Activated CD4-positive, alpha-beta memory T cell treated with anti-CD3 and anti-CD28 coated beads for 36 hours (primary cell): ENCODE data around the gene PRSS35. TPM values are rescaled to one million over a fixed set of nuclear protein-coding genes. Genes with fewer than 3 reads are reported as not detected.

Experiments
- CTCF ChIA-PET: fragments of 350-600 bp; sonication (Branson Sonifier 250); formaldehyde crosslinking; loops from one replicate; lab custom pipeline; 2021; ENCODE audit warnings: antibody characterized with exemption, inconsistent platforms; lab: Charles Lee
- POLR2A ChIA-PET: fragments of 350-600 bp; sonication (Branson Sonifier 250); formaldehyde crosslinking; loops from one replicate; lab custom pipeline; 2021; ENCODE audit warnings: antibody characterized with exemption; lab: Charles Lee
- DNase-seq: peaks from one replicate; pipeline ENCODE4 v3.0.0-alpha.2; 2020
- H3K27ac Mint-ChIP-seq: one replicate; pipeline ENCODE4 v1.8.0; 2021; ENCODE audit warnings: mixed read lengths
- H3K27me3 Mint-ChIP-seq: one replicate; pipeline ENCODE4 v1.8.0; 2021; ENCODE audit warnings: mixed read lengths
- H3K36me3 Mint-ChIP-seq: one replicate; pipeline ENCODE4 v1.8.0; 2021; ENCODE audit warnings: mixed read lengths
- H3K4me1 Mint-ChIP-seq: one replicate; pipeline ENCODE4 v1.8.0; 2021; ENCODE audit warnings: low read depth, mixed read lengths
- H3K4me3 Mint-ChIP-seq: one replicate; pipeline ENCODE4 v1.8.0; 2021; ENCODE audit warnings: mild to moderate bottlenecking, mixed read lengths
- H3K9me3 Mint-ChIP-seq: one replicate; pipeline ENCODE4 v1.8.0; 2021; ENCODE audit warnings: mixed read lengths
- intact Hi-C: fragments of 100-400 bp; cut with micrococcal nuclease; formaldehyde crosslinking; loops from one replicate; pipeline ENCODE4 v1.15.1; 2023
- total RNA-seq, 2 experiments: library from RNA; stranded (reverse); gene quantifications; one replicate each; pipeline ENCODE4 v1.2.3, GENCODE V29; 2021

The PRSS35 gene, protein sequence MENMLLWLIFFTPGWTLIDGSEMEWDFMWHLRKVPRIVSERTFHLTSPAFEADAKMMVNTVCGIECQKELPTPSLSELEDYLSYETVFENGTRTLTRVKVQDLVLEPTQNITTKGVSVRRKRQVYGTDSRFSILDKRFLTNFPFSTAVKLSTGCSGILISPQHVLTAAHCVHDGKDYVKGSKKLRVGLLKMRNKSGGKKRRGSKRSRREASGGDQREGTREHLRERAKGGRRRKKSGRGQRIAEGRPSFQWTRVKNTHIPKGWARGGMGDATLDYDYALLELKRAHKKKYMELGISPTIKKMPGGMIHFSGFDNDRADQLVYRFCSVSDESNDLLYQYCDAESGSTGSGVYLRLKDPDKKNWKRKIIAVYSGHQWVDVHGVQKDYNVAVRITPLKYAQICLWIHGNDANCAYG
- total RNA-seq, result not detected

DNA sequence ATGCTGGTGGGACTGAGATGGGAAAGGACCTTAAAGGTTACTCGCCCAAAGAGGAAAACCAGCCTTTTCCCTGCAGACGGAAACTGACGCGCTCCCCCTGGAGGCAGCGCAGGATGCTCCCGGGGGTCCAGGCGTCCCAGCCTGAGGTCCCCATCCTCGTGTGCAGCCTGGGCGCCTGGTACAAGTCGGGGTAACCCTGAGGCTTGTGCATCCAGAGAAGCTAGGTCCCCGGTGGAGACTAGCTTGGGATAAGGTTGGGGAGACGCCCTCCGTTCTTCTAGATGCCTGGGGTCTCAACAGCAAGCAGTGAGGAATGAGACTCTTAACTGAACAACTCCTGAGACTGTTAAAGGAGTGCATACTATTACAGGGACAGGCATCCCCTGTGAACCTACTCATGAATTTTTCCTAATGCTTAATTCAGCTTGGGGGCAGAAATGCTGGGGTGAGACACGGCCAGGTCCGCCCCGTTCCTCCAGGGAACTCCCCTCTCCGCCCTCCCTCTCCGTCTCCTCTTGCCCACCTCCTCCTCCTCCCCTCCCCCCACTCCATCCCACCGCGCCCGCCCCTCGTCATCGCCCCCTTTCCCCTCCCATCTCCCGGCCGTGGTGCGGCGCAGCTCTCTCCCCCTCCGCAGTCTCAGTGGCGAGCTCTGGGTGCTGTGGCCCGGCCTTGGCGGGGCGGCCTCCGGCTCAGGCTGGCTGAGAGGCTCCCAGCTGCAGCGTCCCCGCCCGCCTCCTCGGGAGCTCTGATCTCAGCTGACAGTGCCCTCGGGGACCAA is at the start of gene PRSS35:
Gene PRSS35 (plus strand): TSS at position 634 of the 781 bp plus-strand sequence. CDS start 10,908 bp downstream, outside the sequence.
- Mint-ChIP-seq H3K4me3 (peak within 1 kb of the TSS; percentile 23), H3K4me1 (peaks cover 5% of the 10 kb centered on the region), H3K27me3 (peaks cover 24% of the 10 kb centered on the region), H3K9me3 (no peaks in the 10 kb centered on the region), H3K36me3 (no peaks in the 10 kb centered on the region), H3K27ac (no peak within 1 kb of the TSS)
- DNase-seq, result peak; percentile 17
- ChIA-PET POLR2A (no interaction called here), CTCF (interaction anchor here (0.5 to 7.3 kb wide), 9 partner anchors 7 to 445 kb away, joined by 3 to 174 read pairs (median 10); partner anchors contain the start of genes DOP1A and UBE3D)
- intact Hi-C loops, result loop anchor here (10.0 kb wide), 1 partner anchor 1237 kb away; no protein-coding TSS in a partner anchor

DNA sequence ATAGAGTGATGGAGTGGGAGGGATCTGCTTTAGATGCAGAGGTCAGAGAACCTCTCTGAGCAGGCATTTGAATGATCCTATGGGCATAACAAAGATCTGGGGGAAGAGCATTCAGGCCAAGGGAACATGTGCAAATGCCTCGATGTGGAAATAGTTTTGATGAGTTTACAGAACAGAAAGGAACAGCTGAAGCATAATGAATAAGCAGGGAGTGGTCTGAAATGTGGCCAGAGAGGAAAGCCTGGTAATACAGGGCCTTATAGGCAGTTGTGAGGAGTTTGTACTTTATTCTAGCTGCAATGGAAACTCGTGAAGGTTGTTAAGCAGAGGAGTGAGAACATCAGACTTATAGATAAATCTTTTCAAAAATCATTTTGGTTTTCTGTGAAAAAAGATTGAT is 48.4 kb upstream of the PRSS35 start:
- ChIA-PET CTCF (no interaction called here), POLR2A (no interaction called here)
- Mint-ChIP-seq H3K36me3 (no peaks in the 10 kb centered on the region), H3K27me3 (no peaks in the 10 kb centered on the region), H3K9me3 (no peaks in the 10 kb centered on the region), H3K27ac (no peak overlapping the region), H3K4me3 (no peak overlapping the region), H3K4me1 (no peaks in the 10 kb centered on the region)
- intact Hi-C loops, result no loop called here
- DNase-seq, result no peak

DNA sequence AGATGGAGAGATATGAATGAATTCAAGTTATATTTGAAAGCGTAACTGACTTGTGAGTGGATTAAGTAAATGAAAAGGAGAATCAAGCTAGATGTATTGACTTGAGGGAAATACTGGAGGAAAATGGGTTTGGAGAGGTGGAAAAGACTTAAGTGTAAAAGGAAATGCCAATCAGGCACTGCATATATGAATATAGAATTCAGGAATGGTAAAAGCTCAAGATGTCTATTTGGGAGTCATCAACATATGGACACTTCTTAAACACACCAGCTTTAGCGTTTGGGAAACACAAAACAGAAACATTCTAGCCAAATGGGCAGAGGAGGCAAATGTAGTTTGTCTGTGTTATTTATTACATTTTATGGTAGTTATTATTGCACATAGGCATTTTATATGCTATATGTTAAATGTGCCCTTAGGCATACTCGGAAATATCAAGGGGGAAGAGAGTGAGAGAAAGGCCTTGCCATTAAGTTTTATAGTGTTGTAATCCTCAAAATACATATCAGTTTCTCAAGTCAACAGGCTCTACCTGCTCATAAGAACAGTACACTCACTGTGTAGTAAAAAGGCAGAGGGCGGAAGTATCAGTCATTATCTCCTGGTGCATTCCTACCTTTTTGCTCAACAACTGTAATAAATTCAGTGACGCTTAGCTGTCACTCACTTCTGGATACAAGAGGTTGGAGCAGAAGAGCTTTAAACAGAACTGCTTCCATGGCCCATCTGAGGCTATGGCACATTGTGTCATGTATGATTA is 47.8 kb upstream of the PRSS35 start:
- H3K4me3 Mint-ChIP-seq, result no peak overlapping the region
- ChIA-PET POLR2A (no interaction called here), CTCF (interaction anchor here (0.6 kb wide), 1 partner anchor 11 kb away, joined by 4 read pairs; no protein-coding TSS in a partner anchor)
- H3K36me3 Mint-ChIP-seq, result no peaks in the 10 kb centered on the region
- no peak for DNase-seq
- no peak overlapping the region for H3K27ac Mint-ChIP-seq
- intact Hi-C loops, result no loop called here
- no peaks in the 10 kb centered on the region for H3K9me3 Mint-ChIP-seq
- no peaks in the 10 kb centered on the region for H3K4me1 Mint-ChIP-seq
- H3K27me3 Mint-ChIP-seq, result no peaks in the 10 kb centered on the region

DNA sequence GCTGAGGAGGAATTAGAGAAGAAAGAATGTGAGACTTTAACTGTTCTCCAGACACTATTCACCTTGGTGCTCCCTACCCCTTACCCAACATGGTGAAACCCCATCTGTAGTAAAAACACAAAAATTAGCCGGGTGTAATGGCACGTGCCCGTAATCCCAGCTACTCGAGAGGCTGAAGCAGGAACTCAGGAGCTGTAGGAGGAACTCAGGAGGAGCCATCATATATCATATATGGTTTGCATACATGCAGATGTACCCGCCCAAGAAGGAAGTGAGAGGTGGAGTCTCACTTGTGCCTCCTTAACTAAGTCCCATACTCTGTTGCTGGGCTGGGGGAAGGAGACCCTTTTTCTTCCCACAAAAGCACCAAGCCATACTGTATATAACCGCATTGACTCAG is 46.0 kb upstream of the PRSS35 start:
- Mint-ChIP-seq H3K27me3 (peaks cover 3% of the 10 kb centered on the region), H3K4me1 (no peaks in the 10 kb centered on the region), H3K4me3 (no peak overlapping the region), H3K9me3 (no peaks in the 10 kb centered on the region), H3K27ac (no peak overlapping the region), H3K36me3 (no peaks in the 10 kb centered on the region)
- intact Hi-C loops, result no loop called here
- POLR2A ChIA-PET, result no interaction called here
- CTCF ChIA-PET, result no interaction called here
- no peak for DNase-seq

DNA sequence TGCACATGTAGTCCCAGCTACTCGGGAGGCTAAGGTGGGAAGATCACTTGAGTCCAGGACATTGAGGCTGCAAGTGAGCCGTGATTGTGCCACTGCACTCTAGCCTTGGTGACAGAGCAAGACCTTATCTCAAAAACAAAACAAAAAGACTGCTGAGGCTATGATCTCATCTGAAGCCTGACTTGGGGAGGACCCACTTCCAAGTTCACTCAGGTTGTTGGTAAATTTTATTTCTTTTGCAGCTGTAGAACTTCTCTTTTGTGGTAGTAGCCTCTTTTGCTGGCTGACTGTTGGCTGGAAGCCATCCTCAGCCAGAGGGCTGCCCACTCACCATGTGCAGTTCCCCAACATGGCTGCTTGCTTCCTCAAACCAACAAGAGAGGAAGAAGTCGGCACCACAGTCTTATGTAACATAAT is 44.7 kb upstream of the PRSS35 start:
- ChIA-PET POLR2A (no interaction called here), CTCF (no interaction called here)
- Mint-ChIP-seq H3K4me1 (no peaks in the 10 kb centered on the region), H3K27me3 (peaks cover 3% of the 10 kb centered on the region), H3K9me3 (no peaks in the 10 kb centered on the region), H3K36me3 (no peaks in the 10 kb centered on the region), H3K27ac (no peak overlapping the region), H3K4me3 (no peak overlapping the region)
- no peak for DNase-seq
- intact Hi-C loops, result no loop called here

DNA sequence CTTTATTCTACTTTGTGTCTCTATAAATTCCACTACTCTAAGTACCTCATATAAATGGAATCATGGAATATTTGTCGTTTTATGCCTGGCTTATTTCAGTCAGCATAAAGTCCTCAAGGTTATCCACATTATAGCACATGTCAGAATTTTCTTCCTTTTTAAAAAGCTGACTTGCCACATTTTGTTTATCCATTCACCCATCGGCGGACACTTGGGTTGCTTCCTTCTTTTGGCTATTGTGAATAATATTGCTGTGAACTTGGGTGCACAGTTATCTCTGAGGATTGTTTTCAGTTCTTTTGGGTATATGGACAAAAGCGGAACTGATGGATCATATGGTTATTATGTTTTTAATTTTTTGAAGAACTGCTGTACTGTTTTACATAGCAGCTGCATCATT is 42.3 kb upstream of the PRSS35 start:
- Mint-ChIP-seq H3K36me3 (no peaks in the 10 kb centered on the region), H3K27me3 (peaks cover 3% of the 10 kb centered on the region), H3K4me1 (no peaks in the 10 kb centered on the region), H3K27ac (no peak overlapping the region), H3K4me3 (no peak overlapping the region), H3K9me3 (no peaks in the 10 kb centered on the region)
- CTCF ChIA-PET, result no interaction called here
- intact Hi-C loops, result no loop called here
- DNase-seq, result no peak
- POLR2A ChIA-PET, result no interaction called here

DNA sequence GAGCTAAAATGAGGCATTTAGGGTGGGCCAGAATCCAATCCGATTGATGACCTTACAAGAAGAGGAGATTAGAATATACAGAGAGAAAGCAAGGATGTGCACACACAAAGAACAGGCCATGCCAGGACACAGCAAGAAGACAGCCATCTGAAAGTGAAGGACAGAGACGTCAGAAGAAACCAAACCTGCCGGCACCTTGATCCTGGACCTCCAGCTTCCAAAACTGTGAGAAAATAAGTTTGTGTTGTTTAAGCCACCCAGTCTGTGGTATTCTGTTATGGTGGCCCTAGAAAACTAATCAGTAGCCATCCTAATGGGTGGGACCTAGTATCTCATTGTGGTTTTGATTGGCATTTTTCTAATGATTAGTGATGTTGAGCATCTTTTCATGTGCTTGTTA is 41.7 kb upstream of the PRSS35 start:
- ChIA-PET CTCF (no interaction called here), POLR2A (no interaction called here)
- intact Hi-C loops, result no loop called here
- no peaks in the 10 kb centered on the region for H3K36me3 Mint-ChIP-seq
- H3K4me1 Mint-ChIP-seq, result no peaks in the 10 kb centered on the region
- peaks cover 3% of the 10 kb centered on the region for H3K27me3 Mint-ChIP-seq
- DNase-seq, result no peak
- no peak overlapping the region for H3K4me3 Mint-ChIP-seq
- no peaks in the 10 kb centered on the region for H3K9me3 Mint-ChIP-seq
- H3K27ac Mint-ChIP-seq, result no peak overlapping the region

DNA sequence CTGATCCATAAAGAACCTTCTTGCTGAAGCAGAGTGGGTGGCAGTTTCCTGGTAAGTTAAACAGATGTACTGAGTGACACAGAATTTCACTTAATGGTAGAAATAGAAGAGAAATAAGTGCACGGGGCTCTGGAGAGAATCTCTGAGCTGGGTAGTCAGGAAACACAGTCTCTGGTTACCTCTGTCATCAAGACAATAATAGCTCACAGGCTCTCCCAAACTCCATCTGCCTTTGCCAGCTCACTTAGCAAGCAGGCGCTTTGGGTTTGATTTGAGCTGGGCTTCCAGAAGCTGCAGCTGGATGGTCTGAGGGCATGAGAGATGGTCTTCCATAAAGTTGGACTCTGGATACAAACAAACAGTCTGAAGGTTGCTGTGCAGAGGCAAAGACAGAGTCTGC is 39.6 kb upstream of the PRSS35 start:
- no peaks in the 10 kb centered on the region for H3K36me3 Mint-ChIP-seq
- H3K9me3 Mint-ChIP-seq, result no peaks in the 10 kb centered on the region
- CTCF ChIA-PET, result no interaction called here
- no peak for DNase-seq
- intact Hi-C loops, result no loop called here
- H3K4me1 Mint-ChIP-seq, result no peaks in the 10 kb centered on the region
- H3K4me3 Mint-ChIP-seq, result no peak overlapping the region
- H3K27me3 Mint-ChIP-seq, result peaks cover 3% of the 10 kb centered on the region
- POLR2A ChIA-PET, result no interaction called here
- no peak overlapping the region for H3K27ac Mint-ChIP-seq

DNA sequence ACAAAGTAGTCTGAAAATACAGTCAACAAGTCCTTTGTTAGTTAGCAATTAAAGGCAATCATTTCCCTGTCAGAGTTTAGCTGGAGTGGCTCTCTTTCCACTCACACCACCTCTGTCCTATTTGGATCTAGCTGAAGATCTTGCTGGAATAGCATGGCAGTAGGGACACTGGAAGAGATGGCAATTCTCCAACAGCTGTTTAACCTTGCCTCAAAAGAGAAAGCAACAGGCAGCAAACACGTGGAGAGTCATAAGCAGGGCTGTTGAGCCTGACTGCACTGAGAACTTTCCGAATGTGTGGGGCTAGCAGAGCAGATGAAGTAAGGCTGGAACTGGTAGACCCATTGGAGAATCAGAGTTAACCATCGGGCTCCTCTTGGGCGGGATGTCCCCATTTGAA is 38.0 kb upstream of the PRSS35 start:
- Mint-ChIP-seq H3K27ac (no peak overlapping the region), H3K9me3 (no peaks in the 10 kb centered on the region), H3K4me3 (no peak overlapping the region), H3K36me3 (no peaks in the 10 kb centered on the region), H3K4me1 (no peaks in the 10 kb centered on the region), H3K27me3 (peaks cover 3% of the 10 kb centered on the region)
- intact Hi-C loops, result no loop called here
- DNase-seq, result no peak
- ChIA-PET POLR2A (no interaction called here), CTCF (no interaction called here)

DNA sequence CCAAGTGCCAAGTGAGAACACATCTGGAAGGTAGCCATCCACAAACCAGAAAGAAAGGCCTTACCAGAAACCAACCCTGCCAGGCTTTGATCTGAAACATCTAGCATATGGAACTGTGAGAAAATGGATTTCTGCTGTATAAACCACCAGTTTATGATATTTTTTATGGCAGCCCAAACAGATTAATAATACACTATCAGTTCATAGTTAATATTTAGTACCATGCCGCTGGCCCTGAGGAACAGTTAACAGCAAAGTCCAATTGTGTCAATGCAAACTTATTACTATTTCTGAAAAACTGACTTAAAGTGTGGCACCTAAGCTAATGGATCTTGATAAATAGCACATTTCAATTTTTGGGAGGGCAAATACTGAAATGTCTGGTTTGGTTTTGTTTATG is 35.4 kb upstream of the PRSS35 start:
- Mint-ChIP-seq H3K36me3 (no peaks in the 10 kb centered on the region), H3K4me3 (no peak overlapping the region), H3K4me1 (no peaks in the 10 kb centered on the region), H3K27me3 (peaks cover 3% of the 10 kb centered on the region), H3K27ac (no peak overlapping the region), H3K9me3 (no peaks in the 10 kb centered on the region)
- no peak for DNase-seq
- POLR2A ChIA-PET, result no interaction called here
- CTCF ChIA-PET, result no interaction called here
- intact Hi-C loops, result no loop called here

DNA sequence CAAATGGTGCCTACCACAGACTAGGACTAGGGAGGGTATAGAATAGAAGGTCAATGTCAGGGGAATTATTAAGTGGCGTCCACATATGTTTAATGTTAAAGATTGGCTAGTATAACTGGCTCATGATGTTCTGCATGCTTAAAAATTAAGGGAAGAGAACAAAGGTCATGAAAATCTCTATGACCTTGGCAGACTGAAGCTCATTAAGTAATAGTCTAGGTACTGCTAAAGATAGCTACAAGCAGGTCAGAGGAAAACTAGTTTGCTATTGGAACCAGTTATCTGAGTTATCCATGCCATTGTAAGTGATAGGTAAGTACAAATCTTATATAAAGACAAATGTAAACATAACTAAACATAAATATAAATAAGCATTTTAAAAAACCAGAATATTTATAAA is 32.9 kb upstream of the PRSS35 start:
- no peak overlapping the region for H3K27ac Mint-ChIP-seq
- H3K4me3 Mint-ChIP-seq, result no peak overlapping the region
- peaks cover 3% of the 10 kb centered on the region for H3K27me3 Mint-ChIP-seq
- H3K9me3 Mint-ChIP-seq, result no peaks in the 10 kb centered on the region
- H3K36me3 Mint-ChIP-seq, result no peaks in the 10 kb centered on the region
- intact Hi-C loops, result no loop called here
- POLR2A ChIA-PET, result no interaction called here
- CTCF ChIA-PET, result no interaction called here
- no peaks in the 10 kb centered on the region for H3K4me1 Mint-ChIP-seq
- DNase-seq, result no peak

DNA sequence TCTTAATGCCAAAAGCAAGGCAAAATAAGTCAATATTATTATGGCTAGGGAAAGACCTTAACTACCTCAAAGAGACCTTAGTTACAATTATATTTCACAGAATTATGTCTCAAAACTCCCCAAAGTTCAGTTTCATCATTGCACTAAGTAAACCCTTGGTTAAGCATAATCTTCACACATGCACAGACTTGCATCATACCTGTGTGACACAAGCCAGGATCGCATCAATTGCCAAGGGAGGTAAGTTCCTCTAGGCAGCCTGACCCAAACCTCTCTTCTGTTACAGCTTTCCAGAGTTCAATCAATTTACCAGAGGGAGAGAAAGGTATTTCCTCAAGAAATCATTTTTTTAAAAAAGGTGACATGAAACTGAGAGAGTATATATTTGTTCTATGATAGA is 31.9 kb upstream of the PRSS35 start:
- intact Hi-C loops, result no loop called here
- POLR2A ChIA-PET, result no interaction called here

More for the DNA sequence above, 31.9 kb upstream of the PRSS35 start:
- H3K36me3 Mint-ChIP-seq, result no peaks in the 10 kb centered on the region
- DNase-seq, result no peak
- H3K4me3 Mint-ChIP-seq, result no peak overlapping the region
- CTCF ChIA-PET, result no interaction called here
- peaks cover 3% of the 10 kb centered on the region for H3K27me3 Mint-ChIP-seq
- H3K9me3 Mint-ChIP-seq, result no peaks in the 10 kb centered on the region
- no peak overlapping the region for H3K27ac Mint-ChIP-seq
- no peaks in the 10 kb centered on the region for H3K4me1 Mint-ChIP-seq
